Stimulated activated CD4-positive, alpha-beta T cell treated with anti-CD3 and anti-CD28 coated beads, Interleukin-2, amount 100 ng/mL, for 48 hours (primary cell): ENCODE measurements around the gene SEPTIN3.
"Not testable (repeated sequence)": the region's sequence is repeated elsewhere in the genome, so short reads cannot be mapped to it uniquely, and the experiment has no call there.

Experiments
- DNase-seq, 2 donors: peaks; one replicate each; pipeline ENCODE4 v3.0.0-alpha.2; 2020

The SEPTIN3 gene

DNA sequence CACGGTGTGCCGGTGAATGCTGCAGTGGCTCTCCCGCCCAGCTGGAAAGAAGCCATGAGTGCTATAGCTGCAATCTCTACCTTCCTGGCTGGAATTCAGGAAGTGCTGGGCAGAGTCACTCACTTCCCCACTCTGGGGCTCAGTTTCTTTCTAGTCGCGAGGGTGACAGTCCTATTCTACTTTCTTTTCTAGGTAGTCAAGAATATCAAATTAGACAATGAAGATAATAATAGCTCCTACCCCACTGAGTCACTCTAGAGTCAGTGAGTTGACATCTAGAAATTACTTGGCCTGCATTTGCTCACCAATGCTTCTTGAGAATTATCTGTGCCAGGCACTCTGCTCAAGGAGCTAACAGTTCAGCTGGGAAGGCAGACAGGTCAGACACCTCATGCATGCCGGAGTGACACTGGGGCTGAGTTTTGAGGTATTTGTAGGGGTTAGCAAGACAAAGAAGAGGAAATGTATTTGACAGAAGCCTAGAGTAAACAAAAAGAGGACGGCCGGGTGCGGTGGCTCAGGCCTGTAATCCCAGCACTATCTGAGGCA, 25.5 kb upstream of the SEPTIN3 start:
- DNase-seq: no peak

DNA sequence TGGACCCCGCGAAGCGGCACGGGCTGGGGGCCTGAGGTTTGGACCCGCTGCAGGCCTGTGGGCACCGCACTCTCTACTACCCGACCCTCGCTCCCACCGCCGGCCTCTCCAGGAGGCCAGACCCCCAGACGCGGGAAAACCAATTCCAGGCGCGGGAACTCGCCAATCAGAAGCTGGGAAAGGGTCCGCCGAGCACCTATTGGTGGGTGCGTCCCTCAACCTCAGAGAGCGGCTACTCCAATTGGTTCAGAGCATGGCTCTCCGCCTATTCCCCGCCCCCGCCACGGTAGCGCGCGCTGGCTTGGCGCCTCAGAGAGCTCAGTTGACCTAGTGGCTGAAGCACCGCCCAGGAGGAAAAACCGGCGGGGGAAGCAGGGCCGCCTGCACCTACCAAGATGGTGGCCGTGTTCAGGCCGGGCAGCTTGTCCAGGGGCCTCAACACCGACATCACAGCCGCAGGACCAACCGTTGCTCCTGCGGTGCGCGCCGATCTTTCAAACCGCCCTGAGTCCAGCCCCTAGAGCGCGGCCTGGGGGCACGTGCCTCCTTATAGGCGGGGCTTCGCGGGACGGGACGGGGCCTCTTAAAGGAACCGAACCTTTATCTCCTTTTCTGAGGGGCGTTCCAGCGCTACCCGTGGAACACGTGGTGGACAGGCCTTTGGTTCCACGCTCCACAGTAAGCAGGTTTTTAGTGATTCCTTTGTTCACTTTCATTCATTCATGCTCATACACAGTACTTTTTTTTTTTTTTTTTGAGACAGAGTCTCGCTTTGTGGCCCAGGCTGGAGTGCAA, 22.4 kb upstream of the SEPTIN3 start, which contains the start of gene CENPM:
CENPM (minus strand) TSS at position 524 of the 795 bp plus-strand sequence; CDS start at position 448, 76 bp downstream.
- DNase-seq: peak; percentile 92 to 95

DNA sequence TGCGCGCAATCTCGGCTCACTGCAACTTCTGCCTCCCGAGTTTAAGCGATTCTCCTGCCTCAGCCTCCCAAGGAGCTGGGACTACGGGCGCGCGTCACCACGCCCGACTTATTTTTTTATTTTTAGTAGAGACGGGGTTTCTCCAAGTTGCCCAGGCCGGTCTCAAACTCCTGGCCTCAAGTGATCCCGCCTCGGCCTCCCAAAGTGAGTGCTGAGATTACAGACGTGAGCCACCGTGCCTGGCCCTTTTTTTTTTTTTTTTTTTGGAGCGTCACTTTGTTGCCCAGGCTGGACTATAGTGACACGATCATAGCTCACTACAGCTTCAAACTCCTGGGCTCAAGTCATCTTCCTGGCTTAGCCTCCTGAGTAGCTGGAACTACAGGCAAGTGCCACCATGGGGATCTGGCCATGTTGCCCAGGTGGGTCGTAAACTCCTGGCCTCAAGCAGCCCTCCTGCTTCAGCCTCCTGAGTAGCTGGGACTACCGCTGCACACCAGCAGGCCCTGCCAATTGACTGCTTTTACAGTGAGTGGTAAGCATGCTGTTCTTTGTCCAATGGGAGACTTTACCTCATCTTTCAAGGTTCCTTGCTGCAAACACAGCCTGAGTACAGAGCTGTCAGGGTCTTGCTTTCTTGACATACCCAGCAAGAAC, 21.7 kb upstream of the SEPTIN3 start:
- DNase-seq: no peak

DNA sequence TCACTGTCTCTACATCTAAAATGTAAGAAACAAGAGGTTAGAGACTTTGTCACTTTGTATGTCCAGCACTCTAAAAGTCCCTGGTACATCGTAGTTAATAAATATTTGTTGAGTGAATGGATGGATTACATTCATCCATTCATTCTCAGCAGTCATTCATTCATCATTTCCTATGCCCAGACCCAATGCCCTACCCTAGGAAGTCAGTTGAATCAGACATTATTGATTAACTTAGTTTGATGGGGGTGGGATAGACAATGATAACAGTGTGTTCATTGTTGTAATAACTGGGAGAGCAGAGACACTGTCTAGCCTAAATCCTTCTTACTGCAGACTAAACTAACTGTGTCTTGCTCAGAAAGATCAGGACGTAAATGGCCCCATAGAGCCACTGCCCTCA, 21.1 kb upstream of the SEPTIN3 start:
- DNase-seq: no peak

DNA sequence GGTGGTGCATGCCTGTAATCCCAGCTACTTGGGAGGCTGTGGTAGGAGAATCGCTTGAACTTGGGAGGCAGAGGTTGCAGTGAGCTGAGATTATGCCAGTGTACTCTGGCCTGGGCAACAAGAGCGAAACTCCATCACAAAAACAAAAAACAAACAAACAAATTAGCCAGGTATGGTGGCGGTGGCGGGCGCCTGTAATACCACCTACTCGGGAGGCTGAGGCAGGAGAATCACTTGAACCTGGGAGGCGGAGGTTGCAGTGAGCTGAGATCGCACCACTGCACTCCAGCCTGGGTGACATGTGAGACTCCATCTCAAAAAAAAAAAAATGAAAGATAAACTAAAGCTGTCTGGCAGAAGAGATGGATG, 20.3 kb upstream of the SEPTIN3 start:
- not testable (repeated sequence) for DNase-seq

DNA sequence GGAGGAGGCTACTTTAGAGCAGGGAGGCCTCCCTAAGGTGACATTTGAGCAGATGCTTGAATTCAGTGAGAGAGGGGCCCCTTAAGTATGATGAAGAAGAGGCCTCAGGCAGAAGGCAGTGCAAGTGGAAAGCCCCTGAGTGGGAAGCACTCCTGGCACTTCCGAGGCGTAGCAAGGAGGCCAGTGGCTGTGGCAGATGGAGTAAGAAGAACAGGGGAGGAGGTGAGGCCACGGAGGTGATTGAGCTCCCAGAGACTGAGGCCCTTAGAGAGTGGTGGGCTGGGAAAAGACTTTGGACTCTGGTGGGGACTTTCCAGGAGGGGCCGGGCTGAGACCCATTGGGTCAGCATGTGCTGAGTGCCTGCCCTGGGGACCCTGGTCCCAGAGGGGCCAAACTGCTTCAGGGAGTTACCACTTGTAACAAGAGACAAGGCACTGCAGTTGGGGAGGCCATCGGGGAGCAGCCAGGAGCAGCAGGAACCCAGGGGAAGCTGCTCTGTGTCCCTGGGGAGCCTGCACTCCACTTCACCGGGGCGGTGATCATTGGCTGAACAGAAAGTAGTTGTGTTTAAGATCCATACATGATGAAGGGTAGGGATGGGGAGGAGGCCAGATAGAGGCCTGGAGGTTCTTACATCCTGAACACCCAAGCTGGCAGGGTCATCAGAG, 19.8 kb upstream of the SEPTIN3 start:
- no peak for DNase-seq

DNA sequence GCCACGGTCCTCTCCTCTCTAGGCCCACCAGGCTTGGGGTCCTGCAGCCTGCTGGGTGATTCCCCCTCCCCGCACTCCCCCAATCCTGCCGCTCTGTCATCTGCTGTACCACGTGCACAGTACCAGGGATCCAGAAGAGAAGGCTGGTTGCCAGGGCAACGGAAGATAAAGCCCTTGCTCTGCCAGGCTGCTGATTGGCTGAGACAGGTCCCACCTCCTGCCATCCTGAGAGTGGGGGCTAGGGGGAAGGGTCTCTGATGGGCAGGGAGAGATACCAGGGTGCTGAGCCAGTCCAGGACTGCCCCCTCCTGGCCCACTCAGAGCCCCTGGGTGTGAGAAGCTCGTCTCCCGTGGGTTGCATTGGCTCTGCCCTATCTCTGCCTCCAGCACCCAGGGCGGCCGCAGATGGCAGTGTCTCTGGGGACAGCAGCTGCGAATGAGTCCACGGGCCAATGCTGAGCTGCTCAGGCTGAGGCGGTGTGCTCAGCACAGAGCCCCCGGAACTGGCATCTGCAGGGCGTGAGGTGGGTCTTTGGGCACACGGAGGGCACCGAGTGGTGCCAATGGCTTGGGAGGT, 17.3 kb upstream of the SEPTIN3 start, which contains the start of gene SMIM45:
SMIM45 (plus strand) TSS at position 253 of the 577 bp plus-strand sequence.
- no peak for DNase-seq

DNA sequence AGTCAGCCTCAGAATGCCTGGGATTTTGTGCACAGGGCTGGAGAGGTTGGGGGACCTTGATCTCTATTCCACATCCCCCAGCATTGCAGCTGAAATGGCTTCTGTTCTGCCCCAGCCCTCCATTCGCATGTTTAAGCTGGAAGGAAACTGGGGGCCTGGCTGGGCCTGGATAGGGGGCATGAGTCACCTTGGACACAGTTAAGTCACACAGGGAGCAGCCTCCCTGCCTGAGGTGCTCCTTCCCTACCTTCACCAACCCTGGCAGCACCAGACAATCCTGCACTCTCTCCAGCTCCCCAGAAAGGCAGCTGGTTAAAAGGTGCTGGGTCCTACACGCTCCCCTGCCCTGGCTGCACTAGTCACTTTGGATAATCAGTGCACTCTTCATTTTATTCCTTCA, 16.5 kb upstream of the SEPTIN3 start:
- no peak for DNase-seq

DNA sequence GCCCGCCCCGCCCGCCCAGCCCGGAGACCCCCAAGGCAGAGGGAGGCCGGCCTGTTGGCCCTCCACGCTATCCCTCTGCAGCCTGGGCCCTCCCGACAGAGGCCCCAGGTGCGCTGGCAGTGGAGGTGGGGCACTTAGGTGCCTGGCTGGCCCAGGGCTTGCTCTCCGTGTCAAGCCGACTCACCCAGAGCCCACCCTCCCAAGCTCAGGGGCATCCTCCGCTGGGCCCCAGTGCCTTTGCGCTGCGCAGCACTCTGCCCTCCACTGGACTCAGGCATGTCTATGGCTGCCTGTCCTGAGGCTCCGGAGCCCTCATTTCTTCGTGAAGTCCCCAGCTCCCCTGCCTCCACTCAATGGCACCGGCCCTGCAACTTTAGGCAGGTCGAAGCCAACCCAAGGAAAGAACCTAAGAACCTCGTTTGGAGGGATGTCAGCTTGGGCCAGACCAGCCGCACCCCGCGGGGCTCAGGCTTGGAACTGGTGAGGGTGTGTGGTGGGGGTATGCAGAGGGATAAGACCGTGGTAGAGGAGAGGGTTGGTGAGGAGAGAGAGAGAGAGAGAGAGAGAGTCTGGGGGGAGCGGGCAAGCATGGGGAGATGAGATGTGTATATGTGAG, 11.2 kb upstream of the SEPTIN3 start:
- no peak for DNase-seq

DNA sequence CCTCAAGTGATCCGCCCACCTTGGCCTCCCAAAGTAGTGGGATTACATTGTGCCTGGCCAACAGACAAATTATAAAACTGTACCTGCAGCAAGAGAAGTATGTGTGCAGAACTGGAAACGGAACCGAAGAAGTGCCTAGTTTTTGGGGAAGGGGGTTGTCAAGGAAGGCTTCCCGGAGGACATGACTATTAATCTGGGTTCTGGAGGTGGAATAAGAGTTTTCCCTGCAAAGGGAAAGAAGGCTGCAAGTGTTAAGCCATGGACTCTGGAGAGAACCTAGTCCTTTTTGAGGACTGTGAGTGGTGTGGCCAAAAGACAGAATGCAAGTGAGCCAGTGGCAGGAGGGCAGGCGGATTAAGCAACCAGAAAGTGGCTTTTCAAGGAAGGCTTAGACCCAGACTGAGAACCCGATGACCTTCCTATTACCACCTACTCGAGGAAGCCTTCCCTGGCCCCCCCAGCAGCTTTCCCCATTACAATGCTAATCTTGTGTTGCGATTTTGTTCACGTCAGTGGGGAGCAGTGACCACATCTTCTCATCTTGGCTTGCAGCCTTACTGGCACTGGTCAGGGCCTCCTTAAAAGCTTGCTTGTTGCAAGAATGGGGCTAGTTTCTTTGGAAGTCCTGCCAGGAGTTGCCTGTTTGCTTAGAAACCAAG, 5.7 kb upstream of the SEPTIN3 start:
- no peak for DNase-seq

DNA sequence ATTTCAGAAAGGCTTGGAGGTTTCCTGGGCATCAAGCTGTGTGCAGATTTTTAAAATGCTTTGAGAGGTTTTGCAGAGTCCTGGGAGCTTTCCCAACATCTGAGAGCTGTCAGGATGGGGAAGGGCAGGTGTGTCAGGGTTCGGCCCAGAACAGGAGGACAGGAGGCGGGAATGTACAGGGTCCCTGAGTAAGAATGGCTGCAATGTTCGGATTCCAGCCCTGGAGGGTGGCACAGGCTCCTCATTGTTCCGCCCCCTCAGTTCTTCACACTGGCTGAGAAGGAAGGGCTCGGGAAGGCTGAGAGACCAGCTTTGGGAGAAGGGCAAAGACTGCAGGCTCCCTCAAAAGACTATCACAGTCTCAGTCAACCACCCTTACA, 5.1 kb upstream of the SEPTIN3 start:
- no peak for DNase-seq

DNA sequence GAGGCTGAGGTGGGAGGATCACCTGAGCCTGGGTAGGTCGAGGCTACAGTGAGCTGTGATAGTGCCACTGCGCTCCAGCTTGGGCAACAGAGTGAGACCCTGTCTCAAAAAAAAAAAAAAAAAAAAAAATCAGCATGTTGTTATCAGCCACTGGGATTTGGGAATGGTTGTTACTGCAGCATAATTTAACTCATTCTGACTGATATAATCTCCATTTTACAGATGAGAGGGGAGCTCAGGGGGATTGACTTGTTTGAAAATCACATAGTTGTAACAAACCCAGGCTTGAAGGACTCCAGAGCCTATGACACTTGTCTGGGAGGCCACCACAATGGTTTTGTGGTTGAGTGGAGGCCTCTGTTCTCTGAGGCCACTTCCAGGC, 3.0 kb upstream of the SEPTIN3 start:
- no peak for DNase-seq

DNA sequence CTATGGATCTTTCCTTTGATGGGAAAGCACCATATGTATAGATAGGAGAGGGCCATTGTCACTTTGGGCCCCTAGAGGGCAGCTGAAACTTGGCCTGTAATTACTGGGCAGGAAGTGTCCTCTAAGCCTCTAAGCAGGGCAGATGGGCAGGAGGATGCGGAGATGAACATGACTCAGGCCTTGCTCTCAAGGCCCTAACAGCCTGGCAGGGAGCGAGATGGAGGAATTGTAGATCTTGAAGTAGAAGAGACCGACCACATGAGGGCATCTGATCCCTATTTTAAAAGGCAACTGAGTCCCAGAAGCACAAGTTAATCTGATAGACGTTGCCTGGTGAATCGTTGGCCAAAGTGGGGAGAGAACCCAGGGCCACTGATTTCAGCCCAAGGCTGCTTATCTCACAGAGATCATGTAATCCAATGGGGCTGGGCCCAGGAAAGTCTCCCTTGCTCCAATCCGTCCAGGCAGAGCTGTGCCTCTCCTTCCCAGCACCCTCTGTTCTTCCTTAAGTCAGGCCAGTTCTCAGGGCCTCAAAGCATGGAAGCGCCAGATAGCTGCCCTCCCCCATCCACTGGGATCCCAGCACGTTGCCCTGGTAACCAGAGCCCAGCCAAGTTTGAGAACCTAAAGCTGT, 2.5 kb upstream of the SEPTIN3 start:
- no peak for DNase-seq

DNA sequence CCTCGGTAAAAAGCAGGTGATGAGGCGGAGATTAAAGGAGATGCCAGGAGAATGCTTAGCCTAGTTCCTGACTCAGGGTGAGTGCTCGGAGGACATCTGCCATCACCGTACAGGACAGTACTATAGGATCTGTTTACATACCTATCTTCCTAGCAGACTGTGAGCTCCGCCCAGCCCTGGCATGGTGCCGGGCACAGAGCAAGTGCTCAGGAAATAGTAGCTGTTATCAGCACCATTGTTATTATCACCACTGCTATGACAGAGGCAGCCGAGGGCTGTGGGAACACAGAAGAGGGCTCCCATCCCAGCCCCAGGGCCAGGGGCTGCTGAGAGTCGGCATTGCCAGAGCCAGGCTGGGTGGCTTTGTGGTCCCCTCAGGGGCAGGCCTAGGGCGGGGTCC, 642 bp upstream of the SEPTIN3 start:
- DNase-seq: no peak

DNA sequence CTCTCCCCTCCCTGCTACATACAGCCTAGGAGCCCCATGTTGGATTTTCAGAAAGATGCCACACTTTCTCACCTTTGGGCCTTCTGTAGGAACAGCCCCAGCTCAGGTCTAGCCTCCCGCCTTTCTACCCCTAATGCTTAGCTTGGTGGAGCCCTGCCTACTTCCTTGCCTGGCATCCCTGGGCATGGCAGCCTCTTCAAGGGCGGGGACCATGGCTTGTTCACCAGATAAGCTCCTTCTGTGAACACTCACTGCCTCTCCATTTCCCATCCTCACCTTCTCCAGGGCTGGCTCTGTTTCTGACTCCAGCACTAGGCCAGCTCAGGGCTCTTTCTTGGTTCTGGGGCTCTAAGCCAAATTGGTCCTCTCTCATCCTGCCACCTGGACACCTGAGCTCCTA, 1.4 kb downstream of the SEPTIN3 start:
- DNase-seq: no peak

DNA sequence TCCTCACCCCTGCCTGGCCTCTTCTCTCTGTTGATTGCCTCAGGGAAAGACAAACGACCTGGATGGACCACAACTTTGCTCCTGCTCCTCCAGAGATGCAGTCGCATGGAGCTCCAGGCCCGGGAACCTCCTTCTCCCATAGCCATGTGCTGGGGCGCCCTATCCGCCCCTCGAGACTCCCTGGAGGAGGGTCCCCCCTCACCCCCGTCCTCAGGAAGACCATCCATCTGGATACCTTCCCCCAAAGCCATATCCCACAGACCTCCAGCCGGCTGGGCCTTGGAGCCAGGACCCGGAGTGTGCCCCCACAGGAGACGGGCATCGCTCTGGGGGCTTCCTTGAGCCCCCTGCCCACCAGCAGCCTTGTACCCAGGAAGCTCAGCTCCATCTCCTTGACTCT, 2.2 kb downstream of the SEPTIN3 start:
- DNase-seq: no peak

DNA sequence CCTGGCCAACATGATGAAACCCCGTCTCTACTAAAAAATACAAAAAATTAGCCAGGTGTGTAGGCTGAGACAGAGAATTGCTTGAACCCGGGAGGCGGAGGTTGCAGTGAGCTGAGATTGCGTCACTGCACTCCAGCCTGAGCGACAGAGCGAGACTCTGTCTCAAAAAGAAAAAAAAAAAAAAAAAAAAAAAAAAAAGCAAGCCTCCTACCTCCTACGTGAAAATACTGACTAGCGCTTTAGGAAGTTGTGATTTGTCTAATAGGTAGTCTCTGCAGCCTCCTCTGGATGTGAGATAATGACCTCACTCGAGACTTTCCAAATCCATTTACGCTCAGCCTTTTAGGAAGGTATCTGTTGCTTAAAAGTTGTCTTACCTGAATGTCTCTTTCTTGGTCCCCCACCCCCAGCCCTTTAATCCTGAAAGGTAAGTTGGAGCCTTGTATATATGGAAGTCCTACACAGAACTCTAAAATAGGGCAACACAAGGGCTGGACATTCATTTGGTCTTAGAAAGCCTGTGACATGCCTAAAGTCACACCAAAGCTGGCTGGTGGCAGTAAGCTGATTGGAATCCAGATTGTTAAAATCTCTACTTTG, 5.5 kb downstream of the SEPTIN3 start:
- no peak for DNase-seq

DNA sequence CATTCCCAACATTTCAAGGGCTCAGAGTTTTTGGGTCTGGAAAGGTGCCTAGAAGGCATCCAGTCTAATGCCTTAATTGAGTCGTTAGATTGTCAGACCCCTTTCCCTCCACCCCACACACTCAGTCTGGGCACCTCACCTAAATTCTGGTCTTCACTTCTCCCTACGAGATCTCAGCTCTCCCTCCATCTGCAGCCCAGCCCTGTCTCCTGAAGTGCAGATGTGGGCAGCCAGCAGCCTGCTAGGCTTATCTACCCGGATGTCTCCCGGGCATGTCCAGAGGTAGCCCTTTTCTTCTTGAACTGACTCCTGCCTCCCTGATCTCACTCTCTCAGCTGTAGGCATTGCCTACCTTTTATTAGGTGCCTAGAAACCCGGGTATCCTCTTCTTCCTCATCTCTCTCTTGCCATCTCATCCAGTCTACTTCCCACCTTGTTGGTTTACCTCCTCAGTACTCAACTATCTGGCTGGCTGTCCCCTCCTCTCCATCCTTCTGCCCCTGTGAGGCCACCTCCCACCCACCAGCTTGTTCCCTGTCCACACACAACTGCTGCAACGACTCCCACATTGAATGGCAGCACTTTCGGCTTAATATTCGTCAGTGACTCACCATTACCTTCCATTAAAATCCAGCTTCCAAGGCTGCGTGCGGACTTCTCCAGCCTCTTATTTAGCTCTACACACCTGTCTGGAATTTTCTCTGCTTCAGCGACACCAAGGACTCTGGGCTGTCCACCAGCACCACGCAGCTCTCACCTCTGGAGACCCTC, 6.2 kb downstream of the SEPTIN3 start:
- no peak for DNase-seq

DNA sequence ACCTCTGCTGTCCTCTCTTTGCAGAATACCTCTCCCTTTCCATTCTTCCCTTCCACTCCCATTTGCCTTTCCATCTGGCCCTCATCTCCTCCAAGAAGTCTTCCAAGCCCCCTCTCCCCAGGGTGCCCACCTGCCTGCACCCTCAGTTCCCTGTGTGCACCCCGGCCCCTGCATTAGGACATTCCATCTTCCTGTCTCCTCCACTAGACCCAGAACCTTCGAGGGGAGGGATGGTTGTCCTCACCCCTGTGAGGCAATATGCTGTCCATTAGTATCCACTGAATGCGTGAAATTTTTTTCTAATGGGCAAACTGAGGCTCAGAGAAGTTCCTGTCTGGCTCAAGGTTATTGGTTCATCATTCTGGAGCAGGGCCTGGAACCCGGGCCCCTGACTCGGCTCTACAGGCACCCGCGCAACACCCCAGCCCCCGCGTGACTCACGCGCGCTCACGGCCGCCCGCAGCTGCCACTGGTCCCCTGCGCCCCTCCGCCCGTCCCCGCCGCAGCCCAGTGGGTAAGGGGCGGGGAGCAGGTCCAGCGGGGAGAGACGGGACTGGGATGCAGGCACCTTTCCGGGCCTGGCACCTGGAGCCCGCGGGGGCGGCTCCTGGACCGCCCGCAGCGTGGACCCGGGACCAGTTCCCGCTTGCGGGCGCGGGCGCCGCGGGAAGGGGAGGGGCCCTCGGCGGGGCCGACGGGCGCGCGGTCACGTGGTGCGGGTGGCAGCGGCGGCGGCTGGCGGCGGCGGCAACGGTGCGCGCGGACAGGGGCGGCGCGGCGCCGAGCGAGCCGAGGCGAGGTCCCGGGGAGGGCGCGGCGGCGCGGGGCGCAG, 7.0 kb downstream of the SEPTIN3 start:
- DNase-seq: peak; percentile 36 to 44
